ENCODE measurements around the gene INCA1.

INCA1 gene

DNA sequence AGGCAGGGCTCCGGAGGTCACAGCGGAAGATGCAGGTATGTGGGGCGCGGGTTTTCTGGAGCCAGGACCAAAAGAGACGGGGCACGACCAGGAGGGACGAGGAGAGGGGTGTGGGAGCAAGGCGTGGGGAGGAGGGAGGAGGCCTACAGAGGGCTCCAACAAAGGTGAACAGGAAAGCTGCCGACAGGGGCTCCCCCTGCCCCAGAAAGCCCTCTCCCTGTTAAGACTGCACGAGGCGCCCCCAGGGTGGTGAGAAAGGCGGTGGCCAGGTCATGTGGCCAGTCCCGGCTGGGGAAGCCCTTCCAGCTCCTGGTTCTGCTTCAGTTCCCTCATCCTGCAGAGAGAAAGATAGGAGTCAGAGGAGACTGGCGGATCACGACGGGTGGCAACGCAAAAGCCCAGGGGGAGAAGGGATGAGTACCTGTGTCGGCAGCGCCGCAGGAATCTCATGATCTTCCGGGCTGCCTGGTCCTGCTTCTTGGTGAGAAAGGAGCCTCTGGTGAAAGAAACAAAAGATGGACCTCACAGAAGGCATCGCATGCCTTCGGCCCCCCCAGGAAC, 28.8 kb downstream of the INCA1 start:
- no peak overlapping the region for H3K4me3 Mint-ChIP-seq
- peaks cover 29% of the 10 kb centered on the region for H3K4me1 Mint-ChIP-seq
- TF ChIP-seq, protein P1, sequence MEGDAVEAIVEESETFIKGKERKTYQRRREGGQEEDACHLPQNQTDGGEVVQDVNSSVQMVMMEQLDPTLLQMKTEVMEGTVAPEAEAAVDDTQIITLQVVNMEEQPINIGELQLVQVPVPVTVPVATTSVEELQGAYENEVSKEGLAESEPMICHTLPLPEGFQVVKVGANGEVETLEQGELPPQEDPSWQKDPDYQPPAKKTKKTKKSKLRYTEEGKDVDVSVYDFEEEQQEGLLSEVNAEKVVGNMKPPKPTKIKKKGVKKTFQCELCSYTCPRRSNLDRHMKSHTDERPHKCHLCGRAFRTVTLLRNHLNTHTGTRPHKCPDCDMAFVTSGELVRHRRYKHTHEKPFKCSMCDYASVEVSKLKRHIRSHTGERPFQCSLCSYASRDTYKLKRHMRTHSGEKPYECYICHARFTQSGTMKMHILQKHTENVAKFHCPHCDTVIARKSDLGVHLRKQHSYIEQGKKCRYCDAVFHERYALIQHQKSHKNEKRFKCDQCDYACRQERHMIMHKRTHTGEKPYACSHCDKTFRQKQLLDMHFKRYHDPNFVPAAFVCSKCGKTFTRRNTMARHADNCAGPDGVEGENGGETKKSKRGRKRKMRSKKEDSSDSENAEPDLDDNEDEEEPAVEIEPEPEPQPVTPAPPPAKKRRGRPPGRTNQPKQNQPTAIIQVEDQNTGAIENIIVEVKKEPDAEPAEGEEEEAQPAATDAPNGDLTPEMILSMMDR (IDR thresholded peaks at IDR 0.05), result no peak
- H3K27ac Mint-ChIP-seq, result no peak overlapping the region
- H3K27me3 Mint-ChIP-seq (ENCODE audit: low read depth, poor library complexity), result peaks cover 5% of the 10 kb centered on the region
- peak; percentile 45 for DNase-seq
- H3K9me3 Mint-ChIP-seq, result peaks cover 14% of the 10 kb centered on the region
- H3K36me3 Mint-ChIP-seq (ENCODE audit: low read depth), result peaks cover 44% of the 10 kb centered on the region

DNA sequence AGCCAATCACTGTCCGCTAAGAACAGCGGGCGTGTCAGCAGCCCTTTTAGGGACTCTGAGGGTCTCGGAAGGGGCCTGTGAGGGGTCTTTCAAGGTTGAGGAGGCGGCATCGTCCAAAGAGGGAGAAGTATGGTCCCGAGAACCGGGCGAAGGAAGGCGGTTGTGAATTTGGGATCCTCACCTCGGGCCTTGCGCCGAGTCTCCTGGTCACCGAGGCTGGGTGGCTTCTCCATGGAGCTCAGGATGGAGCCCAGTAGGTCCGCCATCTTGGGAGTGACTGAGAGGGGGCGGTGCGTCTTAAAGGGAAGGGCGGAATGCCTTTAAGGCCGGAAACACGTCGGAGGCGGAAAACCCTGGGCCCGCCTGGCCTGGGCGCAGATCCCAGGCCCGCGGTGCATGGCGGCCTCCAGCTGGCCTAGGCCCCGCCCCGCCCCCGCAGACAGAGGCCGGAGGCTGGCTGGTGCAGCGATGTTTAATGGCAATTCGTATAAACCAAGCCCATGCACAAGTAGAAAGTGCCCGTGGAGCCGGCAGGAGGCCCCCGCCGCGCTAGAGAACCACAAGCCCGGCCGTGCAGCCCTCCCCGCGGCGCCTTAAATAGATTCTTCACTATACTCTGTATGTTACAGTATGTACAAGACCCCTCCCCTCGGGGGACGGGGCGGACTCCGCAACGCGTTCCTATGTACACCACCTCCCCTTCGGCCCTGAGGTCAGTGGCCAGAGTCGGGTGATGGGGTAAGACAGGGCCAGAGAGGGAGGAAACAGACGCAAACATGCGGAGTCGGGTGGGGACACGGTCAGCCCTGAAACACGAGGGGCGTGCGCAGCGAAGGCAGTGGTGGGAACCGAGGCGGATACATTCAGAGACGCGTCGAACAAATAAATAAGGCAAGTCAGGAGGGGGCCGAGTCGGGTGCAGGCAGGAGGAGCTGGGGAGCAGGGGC, 29.5 kb downstream of the INCA1 start, which contains the start of gene SPAG7:
Gene SPAG7 (minus strand): TSS at position 279 of the 947 bp plus-strand sequence. CDS start 13 bp downstream, at position 266.
- TF ChIP-seq, protein P1 (IDR thresholded peaks at IDR 0.05), result no peak
- H3K4me3 Mint-ChIP-seq, result no peak within 1 kb of the TSS
- H3K27me3 Mint-ChIP-seq (ENCODE audit: low read depth, poor library complexity), result peaks cover 3% of the 10 kb centered on the region
- H3K9me3 Mint-ChIP-seq, result peaks cover 14% of the 10 kb centered on the region
- DNase-seq, result peak; percentile 95
- H3K36me3 Mint-ChIP-seq (ENCODE audit: low read depth), result peaks cover 49% of the 10 kb centered on the region
- no peak within 1 kb of the TSS for H3K27ac Mint-ChIP-seq
- peaks cover 25% of the 10 kb centered on the region for H3K4me1 Mint-ChIP-seq

DNA sequence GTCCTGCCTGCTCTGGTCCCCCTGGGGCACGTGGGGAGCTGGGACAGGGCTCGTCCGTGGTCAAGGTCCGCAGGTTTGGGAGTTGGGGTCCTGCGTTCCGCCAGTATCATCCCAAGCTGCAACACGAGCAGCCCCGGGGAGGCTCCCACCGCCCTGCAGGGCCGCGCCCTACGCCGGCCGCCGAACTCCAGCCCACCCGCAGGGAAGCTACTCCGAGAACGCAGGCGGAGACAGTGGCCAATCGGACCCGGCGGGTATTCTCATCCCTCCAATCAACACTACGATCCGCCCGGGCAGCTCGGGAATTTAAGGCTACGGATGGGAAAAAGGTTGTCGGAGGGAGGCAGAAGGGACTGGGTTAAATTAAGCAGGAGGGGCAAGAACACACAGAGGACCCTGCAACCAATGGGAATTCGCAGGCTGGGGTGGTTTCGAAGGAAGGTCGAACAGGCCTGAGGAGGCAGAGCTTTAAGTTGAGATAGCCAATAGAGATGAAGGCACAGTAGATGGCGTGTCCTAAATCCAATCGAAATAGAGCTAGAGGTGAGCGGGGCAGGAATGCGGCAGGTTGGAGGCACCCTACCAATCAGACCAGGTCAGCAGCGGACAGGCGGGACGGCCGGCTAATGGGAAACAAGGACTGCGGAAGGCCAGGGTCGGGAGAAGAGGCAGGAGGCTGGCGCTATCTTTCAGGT, 30.3 kb downstream of the INCA1 start:
- Mint-ChIP-seq H3K36me3 (ENCODE audit: low read depth) (peaks cover 44% of the 10 kb centered on the region), H3K27ac (no peak overlapping the region), H3K4me1 (peaks cover 17% of the 10 kb centered on the region), H3K27me3 (ENCODE audit: low read depth, poor library complexity) (peaks cover 2% of the 10 kb centered on the region), H3K9me3 (peaks cover 14% of the 10 kb centered on the region), H3K4me3 (no peak overlapping the region)
- peak; percentile 93 for DNase-seq
- TF ChIP-seq, protein P1 (IDR thresholded peaks at IDR 0.05), result no peak

DNA sequence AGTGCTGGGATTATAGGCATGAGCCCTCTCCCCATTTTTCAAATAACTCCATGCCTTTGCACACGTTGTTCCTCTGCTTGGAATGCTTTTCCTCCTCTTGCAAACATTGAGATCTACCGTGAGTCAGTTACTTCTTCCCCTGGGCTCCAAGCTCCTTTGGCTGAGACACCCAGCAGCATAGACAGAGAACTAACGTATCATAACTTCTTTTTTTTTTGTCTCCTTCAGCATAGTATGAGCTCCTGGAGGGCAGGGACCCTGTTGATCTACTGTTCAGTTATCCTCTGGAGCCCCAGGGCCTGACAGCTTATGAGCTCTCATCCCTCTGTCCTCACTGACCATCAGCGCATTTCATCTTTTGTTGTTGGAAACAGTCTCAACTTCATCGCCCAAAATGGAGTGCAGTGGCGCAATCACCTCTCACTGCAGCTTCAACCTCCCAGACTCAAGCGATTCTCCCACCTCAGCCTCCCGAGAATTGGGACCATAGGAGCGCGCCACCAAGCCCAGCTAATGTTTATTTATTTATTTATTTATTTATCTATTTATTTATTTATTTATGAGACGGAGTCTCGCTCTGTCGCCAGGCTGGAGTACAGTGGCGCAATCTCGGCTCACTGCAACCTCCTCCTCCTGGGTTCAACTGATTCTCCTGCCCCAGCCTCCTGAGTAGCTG, 31.9 kb downstream of the INCA1 start:
- Mint-ChIP-seq H3K27me3 (ENCODE audit: low read depth, poor library complexity) (no peaks in the 10 kb centered on the region), H3K9me3 (peaks cover 14% of the 10 kb centered on the region), H3K27ac (peak overlapping the region; percentile 91), H3K4me1 (peaks cover 19% of the 10 kb centered on the region), H3K4me3 (peak overlapping the region; percentile 49), H3K36me3 (ENCODE audit: low read depth) (peaks cover 42% of the 10 kb centered on the region)
- TF ChIP-seq, protein P1 (IDR thresholded peaks at IDR 0.05), result no peak
- no peak for DNase-seq

DNA sequence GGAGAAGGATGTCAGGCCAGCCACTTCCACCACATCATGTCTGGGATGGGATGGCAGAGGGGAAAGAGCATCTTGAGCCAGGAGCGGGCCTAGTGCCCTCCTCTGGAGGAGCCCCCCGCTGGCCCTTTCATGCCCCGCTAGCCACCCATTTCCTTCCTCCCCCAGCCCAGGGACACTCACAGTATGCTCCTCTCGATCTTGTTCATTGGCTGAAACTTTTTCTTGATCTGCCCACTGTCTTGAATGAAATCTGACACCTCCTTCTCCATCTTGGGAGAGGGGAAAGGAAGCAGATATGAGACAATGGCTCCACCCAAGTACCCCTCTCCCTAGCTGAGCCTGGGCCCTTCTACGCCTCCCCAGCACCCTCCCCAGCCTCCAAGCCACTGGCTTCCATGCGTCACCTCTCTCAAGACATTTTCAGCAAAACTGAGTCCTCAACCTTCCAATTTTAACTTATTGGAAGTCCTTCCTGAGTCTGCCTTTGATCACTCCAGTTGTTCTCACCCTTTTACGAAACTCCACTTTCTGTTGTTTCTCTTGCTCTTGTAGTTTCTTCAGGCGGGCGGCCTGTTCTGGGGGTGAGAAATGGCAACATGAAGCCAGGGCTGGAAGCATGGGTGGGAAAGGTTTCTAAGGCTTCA, 36.9 kb downstream of the INCA1 start:
- Mint-ChIP-seq H3K4me1 (peaks cover 34% of the 10 kb centered on the region), H3K4me3 (peak overlapping the region; percentile 4), H3K27ac (peak overlapping the region; percentile 86), H3K27me3 (ENCODE audit: low read depth, poor library complexity) (no peaks in the 10 kb centered on the region), H3K36me3 (ENCODE audit: low read depth) (peaks cover 69% of the 10 kb centered on the region), H3K9me3 (peaks cover 4% of the 10 kb centered on the region)
- DNase-seq, result no peak
- TF ChIP-seq, protein P1 (IDR thresholded peaks at IDR 0.05), result no peak
